ENCODE results near the gene TMEM151B.
"Not testable (repeated sequence)": the region's sequence is repeated elsewhere in the genome, so short reads cannot be mapped to it uniquely, and the experiment has no call there.

The TMEM151B gene

GRCh38 chr6:44228433-44228832 is 41.8 kb upstream of the TMEM151B start:
- Histone ChIP-seq H3K36me3 (ENCODE audit: insufficient read depth, insufficient read length, low read length) (peaks cover 47% of the 10 kb centered on the region), H3K4me3 (ENCODE audit: insufficient read length, low read depth) (no peak overlapping the region), H3K27me3 (ENCODE audit: insufficient read depth, insufficient read length) (no peaks in the 10 kb centered on the region), H3K9me3 (ENCODE audit: insufficient read depth, low read length) (no peaks in the 10 kb centered on the region), H3K4me1 (ENCODE audit: insufficient read depth, insufficient read length) (peaks cover 20% of the 10 kb centered on the region), H3K9ac (ENCODE audit: insufficient read length, low read depth) (no peak overlapping the region)
- no peak for DNase-seq (ENCODE audit: low read depth, low spot score)
- TF ChIP-seq SUZ12 (IDR thresholded peaks at IDR 0.05; ENCODE audit: extremely low read depth, insufficient read depth, insufficient read length) (no peak), YY1 (IDR thresholded peaks at IDR 0.05; ENCODE audit: insufficient read depth, insufficient read length) (no peak), ZNF274 (IDR thresholded peaks at IDR 0.05; ENCODE audit: low read depth, low read length) (no peak)

GRCh38 chr6:44228836-44229235 is 41.4 kb upstream of the TMEM151B start:
- Histone ChIP-seq H3K9ac (ENCODE audit: insufficient read length, low read depth) (no peak overlapping the region), H3K9me3 (ENCODE audit: insufficient read depth, low read length) (no peaks in the 10 kb centered on the region), H3K27me3 (ENCODE audit: insufficient read depth, insufficient read length) (no peaks in the 10 kb centered on the region), H3K4me1 (ENCODE audit: insufficient read depth, insufficient read length) (peaks cover 23% of the 10 kb centered on the region), H3K36me3 (ENCODE audit: insufficient read depth, insufficient read length, low read length) (peaks cover 51% of the 10 kb centered on the region), H3K4me3 (ENCODE audit: insufficient read length, low read depth) (no peak overlapping the region)
- no peak for DNase-seq (ENCODE audit: low read depth, low spot score)
- TF ChIP-seq YY1 (IDR thresholded peaks at IDR 0.05; ENCODE audit: insufficient read depth, insufficient read length) = no peak
- TF ChIP-seq SUZ12 (IDR thresholded peaks at IDR 0.05; ENCODE audit: extremely low read depth, insufficient read depth, insufficient read length) = no peak
- TF ChIP-seq ZNF274 (IDR thresholded peaks at IDR 0.05; ENCODE audit: low read depth, low read length) = no peak

GRCh38 chr6:44229376-44230033 is 40.7 kb upstream of the TMEM151B start:
- H3K9me3 ChIP-seq (ENCODE audit: insufficient read depth, low read length) = no peaks in the 10 kb centered on the region
- no peaks in the 10 kb centered on the region for H3K27me3 ChIP-seq (ENCODE audit: insufficient read depth, insufficient read length)
- H3K4me1 ChIP-seq (ENCODE audit: insufficient read depth, insufficient read length) = peaks cover 23% of the 10 kb centered on the region
- H3K9ac ChIP-seq (ENCODE audit: insufficient read length, low read depth) = no peak overlapping the region
- no peak for DNase-seq (ENCODE audit: low read depth, low spot score)
- no peak overlapping the region for H3K4me3 ChIP-seq (ENCODE audit: insufficient read length, low read depth)
- H3K36me3 ChIP-seq (ENCODE audit: insufficient read depth, insufficient read length, low read length) = peaks cover 51% of the 10 kb centered on the region
- TF ChIP-seq ZNF274 (IDR thresholded peaks at IDR 0.05; ENCODE audit: low read depth, low read length) = no peak
- no peak for TF ChIP-seq YY1 (IDR thresholded peaks at IDR 0.05; ENCODE audit: insufficient read depth, insufficient read length)
- no peak for TF ChIP-seq SUZ12 (IDR thresholded peaks at IDR 0.05; ENCODE audit: extremely low read depth, insufficient read depth, insufficient read length)

GRCh38 chr6:44230034-44230675 is 40.1 kb upstream of the TMEM151B start:
- peaks cover 54% of the 10 kb centered on the region for H3K36me3 ChIP-seq (ENCODE audit: insufficient read depth, insufficient read length, low read length)
- DNase-seq (ENCODE audit: low read depth, low spot score) = no peak
- peaks cover 23% of the 10 kb centered on the region for H3K4me1 ChIP-seq (ENCODE audit: insufficient read depth, insufficient read length)
- TF ChIP-seq YY1 (IDR thresholded peaks at IDR 0.05; ENCODE audit: insufficient read depth, insufficient read length) (no peak), ZNF274 (IDR thresholded peaks at IDR 0.05; ENCODE audit: low read depth, low read length) (no peak)
- no peaks in the 10 kb centered on the region for H3K9me3 ChIP-seq (ENCODE audit: insufficient read depth, low read length)
- no peak overlapping the region for H3K4me3 ChIP-seq (ENCODE audit: insufficient read length, low read depth)
- no peak overlapping the region for H3K9ac ChIP-seq (ENCODE audit: insufficient read length, low read depth)
- H3K27me3 ChIP-seq (ENCODE audit: insufficient read depth, insufficient read length) = no peaks in the 10 kb centered on the region

- not testable (repeated sequence) for H3K9me3 ChIP-seq (ENCODE audit: insufficient read depth, low read length); H3K4me3 ChIP-seq (ENCODE audit: insufficient read length, low read depth); H3K9ac ChIP-seq (ENCODE audit: insufficient read length, low read depth); H3K27me3 ChIP-seq (ENCODE audit: insufficient read depth, insufficient read length); DNase-seq (ENCODE audit: low read depth, low spot score)
- Histone ChIP-seq H3K36me3 (ENCODE audit: insufficient read depth, insufficient read length, low read length) (peaks cover 59% of the 10 kb centered on the region), H3K4me1 (ENCODE audit: insufficient read depth, insufficient read length) (peaks cover 15% of the 10 kb centered on the region)
Measured at GRCh38 chr6:44231426-44231825, 38.8 kb upstream of the TMEM151B start.

- Histone ChIP-seq H3K4me3 (ENCODE audit: insufficient read length, low read depth) (no peak overlapping the region), H3K4me1 (ENCODE audit: insufficient read depth, insufficient read length) (peaks cover 10% of the 10 kb centered on the region), H3K9ac (ENCODE audit: insufficient read length, low read depth) (no peak overlapping the region), H3K36me3 (ENCODE audit: insufficient read depth, insufficient read length, low read length) (peaks cover 59% of the 10 kb centered on the region), H3K27me3 (ENCODE audit: insufficient read depth, insufficient read length) (no peaks in the 10 kb centered on the region), H3K9me3 (ENCODE audit: insufficient read depth, low read length) (no peaks in the 10 kb centered on the region)
- no peak for DNase-seq (ENCODE audit: low read depth, low spot score)
- TF ChIP-seq YY1 (IDR thresholded peaks at IDR 0.05; ENCODE audit: insufficient read depth, insufficient read length) (no peak), ZNF274 (IDR thresholded peaks at IDR 0.05; ENCODE audit: low read depth, low read length) (no peak), SUZ12 (IDR thresholded peaks at IDR 0.05; ENCODE audit: extremely low read depth, insufficient read depth, insufficient read length) (no peak)
Measured at GRCh38 chr6:44232676-44233566, 37.3 kb upstream of the TMEM151B start.

- Histone ChIP-seq H3K9ac (ENCODE audit: insufficient read length, low read depth) (peak overlapping the region; percentile 11), H3K9me3 (ENCODE audit: insufficient read depth, low read length) (no peaks in the 10 kb centered on the region), H3K4me3 (ENCODE audit: insufficient read length, low read depth) (no peak overlapping the region), H3K4me1 (ENCODE audit: insufficient read depth, insufficient read length) (peaks cover 10% of the 10 kb centered on the region), H3K36me3 (ENCODE audit: insufficient read depth, insufficient read length, low read length) (peaks cover 59% of the 10 kb centered on the region), H3K27me3 (ENCODE audit: insufficient read depth, insufficient read length) (no peaks in the 10 kb centered on the region)
- no peak for DNase-seq (ENCODE audit: low read depth, low spot score)
- TF ChIP-seq ZNF274 (IDR thresholded peaks at IDR 0.05; ENCODE audit: low read depth, low read length) (no peak), SUZ12 (IDR thresholded peaks at IDR 0.05; ENCODE audit: extremely low read depth, insufficient read depth, insufficient read length) (no peak), YY1 (IDR thresholded peaks at IDR 0.05; ENCODE audit: insufficient read depth, insufficient read length) (no peak)
Measured at GRCh38 chr6:44233567-44234100, 36.6 kb upstream of the TMEM151B start.
